Natural killer cell treated with Interleukin-12 subunit alpha and Interleukin-12 subunit beta and Interleukin-15 and Interleukin-18, amount 100 ng/mL, for 72 hours (primary cell): ENCODE measurements around the gene C8B. TPM values are rescaled to one million over a fixed set of nuclear protein-coding genes. Genes with fewer than 3 reads are reported as not detected.

ENCODE experiments used
- ATAC-seq, 2 donors: fragments of 150-1000 bp; cut with Tn5 transposase in 1 of 2; sonication (Bioruptor Pico), chemical (Tn5 transposase) in 1 of 2; 2 replicates each; pipeline ENCODE4 v1.10.0; 2021
- DNase-seq: peaks from one replicate; pipeline ENCODE4 v3.0.0; 2022; ENCODE audit warnings: low spot score
- H3K27ac Mint-ChIP-seq, 2 donors: 1 replicate in 1 of 2; 2 replicates in 1 of 2; pipeline ENCODE4 v1.8.0; 2022; ENCODE audit warnings: mixed read lengths in 2 of 2, mild to moderate bottlenecking in 1 of 2, moderate library complexity in 1 of 2
- H3K27me3 Mint-ChIP-seq, 2 donors: 1 replicate in 1 of 2; 2 replicates in 1 of 2; pipeline ENCODE4 v1.8.0; 2022; ENCODE audit warnings: mixed read lengths in 2 of 2
- H3K36me3 Mint-ChIP-seq: one replicate; pipeline ENCODE4 v1.8.0; 2022; ENCODE audit warnings: mixed read lengths
- H3K4me1 Mint-ChIP-seq, 2 donors: 1 replicate in 1 of 2; 2 replicates in 1 of 2; pipeline ENCODE4 v1.8.0; 2022; ENCODE audit warnings: low read depth in 2 of 2, mixed read lengths in 2 of 2, mild to moderate bottlenecking in 1 of 2
- H3K4me3 Mint-ChIP-seq: one replicate; pipeline ENCODE4 v1.8.0; 2022; ENCODE audit warnings: mixed read lengths
- H3K9me3 Mint-ChIP-seq: 2 replicates; pipeline ENCODE4 v1.8.0; 2022; ENCODE audit warnings: mixed read lengths
- total RNA-seq, 2 donors: library from RNA; stranded (reverse); gene quantifications; one replicate each; pipeline ENCODE4 v1.2.3, GENCODE V29; 2022

Gene C8B
- total RNA-seq, 2 donors from 2014 or later = 0.40 TPM; not detected in 1

DNA sequence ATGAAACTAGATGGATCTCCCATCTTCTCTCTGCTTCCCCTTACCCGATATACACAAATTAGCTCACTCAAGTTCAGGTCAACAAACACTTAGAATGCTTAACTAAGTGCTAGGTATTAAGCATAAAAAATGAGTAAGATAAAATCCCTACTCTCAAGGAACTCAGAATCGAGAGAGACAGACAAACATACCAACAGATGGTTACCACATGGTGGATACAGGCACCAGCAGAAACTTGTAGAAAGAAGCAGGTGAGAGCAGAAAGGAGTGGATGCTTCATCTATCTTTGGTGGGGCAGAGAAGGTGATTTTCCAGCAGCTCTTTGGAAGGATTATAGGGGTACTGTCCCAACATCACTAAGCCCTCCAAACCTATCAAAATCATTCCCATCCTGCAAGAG lies 32.2 kb downstream of the C8B start:
- no peak for ATAC-seq
- no peaks in the 10 kb centered on the region for H3K4me1 Mint-ChIP-seq
- no peak overlapping the region for H3K4me3 Mint-ChIP-seq
- peaks cover 15 to 32% of the 10 kb centered on the region in 2 donors for H3K27me3 Mint-ChIP-seq
- H3K36me3 Mint-ChIP-seq = no peaks in the 10 kb centered on the region
- DNase-seq = no peak
- peak overlapping the region in 1 of 2 donors; percentile 14 for H3K27ac Mint-ChIP-seq
- no peaks in the 10 kb centered on the region for H3K9me3 Mint-ChIP-seq

DNA sequence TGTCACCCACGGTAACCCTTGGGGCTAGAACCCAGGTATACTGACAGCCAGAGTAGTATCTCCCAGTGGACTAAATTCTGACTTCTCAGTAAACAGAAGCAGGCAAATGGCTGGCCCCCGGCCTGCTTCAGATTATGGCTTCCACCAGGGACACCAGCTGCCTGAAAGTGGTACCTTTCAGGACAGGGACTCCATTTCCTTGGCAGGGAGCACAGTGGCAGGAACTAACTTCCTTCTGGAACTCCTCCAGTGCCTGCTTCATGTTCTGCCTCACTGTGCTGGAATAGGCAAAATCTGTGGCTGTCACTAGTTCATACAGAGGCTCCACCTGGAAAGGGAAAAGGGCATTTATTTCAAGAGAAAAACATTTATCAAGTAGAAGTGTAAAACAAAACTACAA lies 32.7 kb downstream of the C8B start:
- H3K4me3 Mint-ChIP-seq = no peak overlapping the region
- H3K27ac Mint-ChIP-seq = peak overlapping the region in 1 of 2 donors; percentile 14
- no peaks in the 10 kb centered on the region for H3K4me1 Mint-ChIP-seq

DNA sequence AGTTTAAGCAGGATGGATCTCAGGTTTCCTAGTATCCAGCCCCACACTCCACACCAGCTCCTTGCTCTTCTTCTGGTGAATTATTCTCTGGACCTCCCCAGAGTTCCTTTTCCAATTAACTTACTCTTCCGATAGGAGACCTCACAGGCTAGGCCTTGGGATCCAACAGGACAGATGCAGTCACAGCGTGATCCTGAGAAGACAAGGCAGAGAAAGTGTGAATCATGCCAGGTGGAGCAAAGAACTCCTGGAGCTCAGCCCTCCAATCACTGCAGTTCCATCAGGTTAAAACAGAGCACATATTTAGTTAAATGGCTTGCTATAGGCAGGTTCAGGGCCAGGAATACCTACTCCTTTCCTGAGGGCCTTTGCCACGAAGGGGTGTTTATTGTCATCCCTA lies 34.1 kb downstream of the C8B start:
- Mint-ChIP-seq H3K27me3 (peaks cover 11 to 25% of the 10 kb centered on the region in 2 donors), H3K9me3 (no peaks in the 10 kb centered on the region), H3K4me1 (no peaks in the 10 kb centered on the region), H3K4me3 (no peak overlapping the region), H3K27ac (no peak overlapping the region), H3K36me3 (no peaks in the 10 kb centered on the region)
- ATAC-seq = no peak
- no peak for DNase-seq

More for the DNA sequence above, 32.7 kb downstream of the C8B start:
- no peaks in the 10 kb centered on the region for H3K36me3 Mint-ChIP-seq
- ATAC-seq = no peak
- H3K9me3 Mint-ChIP-seq = no peaks in the 10 kb centered on the region
- no peak for DNase-seq
- H3K27me3 Mint-ChIP-seq = peaks cover 14 to 30% of the 10 kb centered on the region in 2 donors

DNA sequence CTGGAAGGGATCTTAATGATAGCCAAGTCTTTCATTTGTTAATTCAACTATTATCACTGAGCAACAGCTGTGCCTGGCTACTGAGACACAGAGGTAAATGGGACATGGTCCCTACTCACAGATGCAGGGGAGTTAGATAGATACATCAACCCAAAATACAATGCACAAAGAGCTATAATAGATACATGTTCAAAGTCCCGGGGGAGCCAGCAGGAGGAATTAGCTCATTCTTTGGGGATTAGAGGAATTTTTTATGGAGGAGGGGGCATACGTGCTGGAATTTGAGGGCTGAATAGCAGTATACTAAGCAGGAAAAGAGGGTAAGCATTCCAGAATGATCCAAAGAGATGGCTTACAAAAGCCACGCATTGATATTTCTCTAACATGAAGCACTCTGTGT lies 34.6 kb downstream of the C8B start:
- no peaks in the 10 kb centered on the region for H3K9me3 Mint-ChIP-seq
- H3K4me3 Mint-ChIP-seq = no peak overlapping the region
- no peak for ATAC-seq
- H3K36me3 Mint-ChIP-seq = no peaks in the 10 kb centered on the region
- H3K27me3 Mint-ChIP-seq = peaks cover 11 to 29% of the 10 kb centered on the region in 2 donors
- no peaks in the 10 kb centered on the region for H3K4me1 Mint-ChIP-seq
- DNase-seq = no peak
- no peak overlapping the region for H3K27ac Mint-ChIP-seq

DNA sequence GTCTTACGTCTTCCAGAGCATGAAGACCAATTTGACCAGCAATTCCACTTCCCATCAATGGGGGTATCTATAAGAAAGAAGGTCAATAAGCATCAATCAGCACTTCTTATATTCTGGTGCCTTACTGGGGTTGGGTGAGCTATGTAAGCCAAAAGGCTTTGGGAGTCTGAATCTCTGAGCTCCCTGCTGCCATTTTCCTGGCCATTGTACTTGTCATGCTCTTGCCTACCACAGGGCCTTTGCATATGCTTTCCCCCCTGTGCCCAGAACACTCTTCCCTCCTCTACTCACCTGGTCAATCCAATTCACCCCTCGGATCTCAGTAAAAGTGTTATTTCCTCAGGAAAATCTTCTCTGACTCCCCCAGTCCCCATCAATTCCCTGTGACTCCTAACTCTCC lies 36.3 kb downstream of the C8B start:
- Mint-ChIP-seq H3K9me3 (no peaks in the 10 kb centered on the region), H3K27me3 (peaks cover 6 to 24% of the 10 kb centered on the region in 2 donors), H3K4me3 (no peak overlapping the region), H3K4me1 (no peaks in the 10 kb centered on the region), H3K27ac (peak overlapping the region in 1 of 2 donors; percentile 5), H3K36me3 (no peaks in the 10 kb centered on the region)
- no peak for ATAC-seq
- no peak for DNase-seq

DNA sequence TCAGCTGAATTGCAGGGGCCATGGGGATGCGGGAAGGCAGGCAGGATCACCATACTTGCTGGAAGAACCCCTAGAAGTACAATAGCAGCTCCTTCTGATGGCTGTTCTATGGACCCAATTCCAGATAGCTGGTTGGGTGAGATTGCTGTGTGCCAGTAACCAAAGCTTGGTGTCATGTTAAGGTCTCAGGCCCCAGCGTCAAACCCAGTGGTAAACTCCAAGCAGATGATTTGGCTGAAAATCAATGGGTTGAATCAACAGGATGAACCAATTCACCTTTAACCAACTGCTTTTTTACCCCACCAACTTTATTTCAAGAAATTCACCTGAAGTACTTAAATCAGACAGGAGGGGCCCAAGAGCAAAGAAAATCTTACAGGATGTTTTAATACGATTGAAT lies 37.8 kb downstream of the C8B start:
- ATAC-seq (no peak), DNase-seq (no peak)
- Mint-ChIP-seq H3K27ac (no peak overlapping the region), H3K36me3 (no peaks in the 10 kb centered on the region), H3K9me3 (no peaks in the 10 kb centered on the region), H3K27me3 (peaks cover 3 to 30% of the 10 kb centered on the region in 2 donors), H3K4me3 (no peak overlapping the region), H3K4me1 (peaks cover 0 to 3% of the 10 kb centered on the region in 2 donors)

DNA sequence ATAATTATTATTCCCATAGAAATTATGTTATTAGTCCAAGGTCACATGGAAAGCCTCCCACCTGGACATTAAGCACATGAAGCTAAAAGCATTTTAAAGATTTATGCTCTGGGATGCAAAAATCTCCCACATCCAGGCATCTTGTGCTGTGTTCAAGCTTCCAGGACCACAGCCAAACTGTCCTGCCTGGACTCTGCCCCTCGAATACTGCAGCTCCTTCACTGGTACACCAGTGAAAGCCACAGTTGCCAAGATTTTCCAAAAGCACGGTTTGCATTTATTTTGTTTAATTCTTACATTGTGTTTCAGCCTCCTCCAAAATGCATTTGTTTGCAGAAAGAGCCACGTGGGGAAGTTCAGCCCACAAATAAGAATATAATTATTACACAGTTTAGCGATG lies 38.6 kb downstream of the C8B start:
- no peak overlapping the region for H3K4me3 Mint-ChIP-seq
- ATAC-seq (no peak), DNase-seq (no peak)
- no peaks in the 10 kb centered on the region for H3K9me3 Mint-ChIP-seq
- peaks cover 3 to 30% of the 10 kb centered on the region in 2 donors for H3K27me3 Mint-ChIP-seq
- H3K27ac Mint-ChIP-seq = no peak overlapping the region
- no peaks in the 10 kb centered on the region for H3K36me3 Mint-ChIP-seq
- peaks cover 0 to 8% of the 10 kb centered on the region in 2 donors for H3K4me1 Mint-ChIP-seq

DNA sequence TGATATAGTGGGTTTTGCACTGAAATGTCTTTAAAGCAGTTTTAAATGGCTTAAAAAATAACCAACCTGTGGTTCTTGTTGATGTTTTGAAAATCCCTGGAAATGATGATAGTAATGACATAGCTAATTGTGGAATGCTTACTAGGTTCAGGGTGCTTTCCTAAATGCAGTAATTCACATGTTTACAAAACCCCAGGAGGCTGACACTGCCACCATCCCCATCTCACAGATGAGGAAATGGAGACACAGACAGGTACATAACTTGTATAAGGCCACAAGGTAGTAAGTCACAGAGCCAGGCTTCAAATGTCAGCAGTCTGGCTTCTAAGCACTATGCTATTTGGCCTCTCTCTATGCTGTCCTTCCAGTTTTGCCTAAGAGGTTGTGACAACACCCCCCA lies 40.6 kb downstream of the C8B start:
- H3K4me3 Mint-ChIP-seq = no peak overlapping the region
- ATAC-seq (no peak), DNase-seq (no peak)
- H3K27ac Mint-ChIP-seq = no peak overlapping the region
- H3K4me1 Mint-ChIP-seq = peaks cover 0 to 22% of the 10 kb centered on the region in 2 donors
- H3K36me3 Mint-ChIP-seq = no peaks in the 10 kb centered on the region
- no peaks in the 10 kb centered on the region for H3K9me3 Mint-ChIP-seq
- peaks cover under 1 to 21% of the 10 kb centered on the region in 2 donors for H3K27me3 Mint-ChIP-seq

DNA sequence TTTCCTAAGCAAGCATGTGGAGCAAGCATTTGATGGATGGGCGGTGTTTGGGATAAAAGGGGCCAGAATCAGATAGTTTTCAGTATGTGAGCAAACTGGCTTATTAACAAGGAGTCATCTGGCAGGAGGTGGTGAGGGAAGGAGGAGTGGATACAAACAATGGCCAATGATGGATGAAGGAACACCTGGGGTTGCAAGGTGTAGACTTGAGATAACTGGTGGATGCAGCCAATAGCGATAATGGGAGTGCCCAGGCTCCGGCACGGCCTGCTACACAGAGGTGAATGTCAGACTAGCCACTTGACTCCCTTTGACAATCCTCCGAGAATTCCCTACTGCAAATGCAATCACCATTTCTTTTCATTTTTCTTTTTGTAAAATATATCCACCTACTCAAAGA lies 41.7 kb downstream of the C8B start:
- Mint-ChIP-seq H3K27me3 (peaks cover 0 to 18% of the 10 kb centered on the region in 2 donors), H3K36me3 (no peaks in the 10 kb centered on the region), H3K9me3 (no peaks in the 10 kb centered on the region), H3K27ac (peak overlapping the region in 1 of 2 donors; percentile 12), H3K4me1 (peaks cover 0 to 22% of the 10 kb centered on the region in 2 donors), H3K4me3 (no peak overlapping the region)
- no peak for ATAC-seq
- DNase-seq = no peak

DNA sequence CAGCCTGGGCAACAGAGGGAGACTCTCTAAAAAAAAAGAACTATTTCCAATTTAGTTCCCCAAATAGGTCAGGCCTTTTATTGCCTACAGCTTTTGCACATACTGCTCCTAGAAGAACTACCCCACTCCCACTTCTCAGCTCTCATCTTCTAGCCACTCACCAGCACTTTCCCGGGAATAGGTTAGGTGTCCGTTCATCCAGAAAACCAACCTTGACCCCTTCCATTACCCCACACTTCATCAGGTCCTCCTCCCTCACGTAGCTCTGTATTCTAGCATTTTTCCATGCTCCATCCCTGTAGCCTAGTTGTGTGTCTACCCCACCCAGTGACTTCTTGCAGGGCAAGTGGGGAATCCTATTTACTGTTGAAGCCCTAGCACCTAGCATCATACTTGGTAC lies 42.6 kb downstream of the C8B start:
- Mint-ChIP-seq H3K4me1 (peaks cover 0 to 22% of the 10 kb centered on the region in 2 donors), H3K9me3 (no peaks in the 10 kb centered on the region), H3K27me3 (peaks cover 0 to 12% of the 10 kb centered on the region in 2 donors), H3K36me3 (no peaks in the 10 kb centered on the region), H3K4me3 (no peak overlapping the region), H3K27ac (no peak overlapping the region)
- ATAC-seq = no peak
- no peak for DNase-seq

DNA sequence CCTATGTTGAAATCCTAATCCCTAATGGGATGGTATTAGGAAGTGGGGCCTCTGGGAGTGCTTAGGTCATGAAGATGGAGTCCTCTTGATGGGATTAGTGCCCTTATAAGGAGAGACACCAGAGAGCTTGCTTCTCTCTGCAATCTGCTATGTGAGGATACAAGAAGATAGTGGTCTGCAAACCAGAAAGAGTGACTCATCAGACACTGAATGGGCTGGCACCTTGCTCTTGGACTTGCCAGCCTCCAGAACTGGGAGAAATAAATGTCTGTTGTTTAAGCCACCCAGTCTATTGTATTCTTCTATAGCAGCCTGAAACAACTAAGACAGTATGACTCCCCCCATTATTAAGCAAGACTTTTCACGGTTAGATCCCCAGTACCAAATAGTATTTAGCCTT lies 43.3 kb downstream of the C8B start:
- Mint-ChIP-seq H3K27me3 (peaks cover 0 to 12% of the 10 kb centered on the region in 2 donors), H3K4me3 (no peak overlapping the region), H3K36me3 (no peaks in the 10 kb centered on the region), H3K9me3 (no peaks in the 10 kb centered on the region), H3K4me1 (peaks cover 0 to 22% of the 10 kb centered on the region in 2 donors), H3K27ac (no peak overlapping the region)
- ATAC-seq (no peak), DNase-seq (no peak)

DNA sequence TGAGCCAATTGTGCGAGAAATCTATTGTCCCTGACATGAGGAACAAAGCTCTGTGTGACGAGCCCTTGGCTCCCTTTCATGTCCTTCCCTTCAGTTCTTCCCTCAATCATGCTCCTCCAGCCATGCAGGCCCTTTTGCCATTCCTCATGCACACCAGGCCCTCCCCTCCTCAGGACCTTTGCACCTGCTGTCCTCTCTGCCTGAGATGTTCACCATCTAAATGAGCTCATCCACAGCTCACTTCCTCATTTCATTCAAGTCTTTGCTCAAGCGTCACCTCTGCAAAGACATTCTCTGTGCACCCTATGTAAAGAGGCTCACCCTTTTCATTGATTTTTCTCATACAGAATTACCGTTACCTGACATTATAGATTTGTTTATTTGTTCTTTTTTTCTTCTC lies 43.7 kb downstream of the C8B start:
- H3K27me3 Mint-ChIP-seq = peaks cover 0 to 15% of the 10 kb centered on the region in 2 donors
- DNase-seq = no peak
- H3K36me3 Mint-ChIP-seq = no peaks in the 10 kb centered on the region
- peaks cover 0 to 23% of the 10 kb centered on the region in 2 donors for H3K4me1 Mint-ChIP-seq
- no peak overlapping the region for H3K27ac Mint-ChIP-seq
- no peaks in the 10 kb centered on the region for H3K9me3 Mint-ChIP-seq
- no peak overlapping the region for H3K4me3 Mint-ChIP-seq
- no peak for ATAC-seq

DNA sequence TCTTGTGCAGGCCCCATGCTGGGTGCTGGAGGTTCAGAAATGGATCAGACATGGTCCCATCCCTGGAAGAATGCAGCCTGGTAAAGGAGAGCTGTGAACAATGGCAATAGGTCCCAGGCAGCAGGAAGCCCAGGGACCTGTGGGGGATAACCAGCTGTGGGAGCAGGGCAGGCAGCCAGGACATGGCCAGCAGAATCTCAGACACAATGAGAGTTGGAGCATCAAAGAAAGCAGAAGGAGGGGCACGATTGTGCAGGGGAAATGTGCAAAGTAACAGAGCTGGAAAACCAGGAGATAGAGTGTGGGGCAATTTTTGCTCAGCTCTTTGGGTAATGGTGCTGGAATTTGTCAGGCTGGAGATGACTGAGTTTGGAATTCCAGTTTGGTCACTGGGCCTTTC lies 44.3 kb downstream of the C8B start:
- H3K27me3 Mint-ChIP-seq = peaks cover 0 to 15% of the 10 kb centered on the region in 2 donors
- H3K4me1 Mint-ChIP-seq = peaks cover 0 to 25% of the 10 kb centered on the region in 2 donors
- H3K9me3 Mint-ChIP-seq = no peaks in the 10 kb centered on the region
- no peak for ATAC-seq
- no peaks in the 10 kb centered on the region for H3K36me3 Mint-ChIP-seq
- DNase-seq = no peak
- H3K4me3 Mint-ChIP-seq = no peak overlapping the region
- peak overlapping the region in 1 of 2 donors; percentile 16 for H3K27ac Mint-ChIP-seq

DNA sequence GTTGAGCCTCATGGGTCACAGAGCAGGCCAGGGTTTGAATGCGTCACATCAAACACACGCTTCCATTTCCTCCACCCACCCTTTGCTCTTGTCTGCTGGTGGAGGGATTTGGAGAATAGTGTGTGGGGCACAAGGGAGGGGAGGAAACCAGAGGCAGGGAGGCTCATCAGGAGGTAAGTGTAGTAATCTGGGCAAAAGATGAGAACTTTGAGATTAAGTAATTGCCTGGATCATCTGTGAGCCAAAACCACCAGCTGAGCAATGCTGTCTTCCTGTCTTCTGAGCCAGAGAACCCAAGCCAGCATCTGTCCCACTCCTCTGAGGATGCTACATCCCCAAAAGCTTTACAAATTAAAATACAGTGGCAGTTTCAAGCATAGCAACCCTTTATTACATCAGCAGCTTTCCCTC lies 45.2 kb downstream of the C8B start:
- no peak for DNase-seq
- H3K36me3 Mint-ChIP-seq = no peaks in the 10 kb centered on the region
- peaks cover 0 to 14% of the 10 kb centered on the region in 2 donors for H3K27me3 Mint-ChIP-seq
- peak in 1 of 2 donors; percentile 64 for ATAC-seq
- peak overlapping the region in 1 of 2 donors; percentile 16 for H3K27ac Mint-ChIP-seq
- no peak overlapping the region for H3K4me3 Mint-ChIP-seq
- H3K9me3 Mint-ChIP-seq = no peaks in the 10 kb centered on the region
- peaks cover 0 to 28% of the 10 kb centered on the region in 2 donors for H3K4me1 Mint-ChIP-seq

DNA sequence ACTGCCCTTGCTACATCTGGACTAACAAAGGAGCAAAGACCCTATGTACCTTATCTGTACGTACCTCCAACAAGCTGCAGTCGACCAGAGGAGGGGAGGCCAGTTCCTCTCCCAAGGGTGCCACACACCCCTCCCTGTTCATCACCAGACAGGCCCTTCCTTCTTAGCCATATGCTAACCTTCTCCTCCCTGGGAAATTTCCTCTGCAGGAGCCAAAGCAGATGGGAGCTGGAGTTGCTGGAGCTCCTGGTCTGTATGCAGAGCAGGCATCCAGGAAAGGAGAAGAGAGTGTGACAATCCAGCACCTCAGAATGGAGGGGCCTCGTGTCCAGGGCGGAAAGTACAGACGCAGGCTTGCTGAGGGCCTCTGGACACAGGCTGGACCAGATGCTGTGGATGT lies 48.5 kb downstream of the C8B start:
- peak overlapping the region in 1 of 2 donors; percentile 61 for H3K27ac Mint-ChIP-seq
- H3K27me3 Mint-ChIP-seq = peaks cover 0 to 31% of the 10 kb centered on the region in 2 donors
- no peak overlapping the region for H3K4me3 Mint-ChIP-seq
- H3K36me3 Mint-ChIP-seq = peaks cover 8% of the 10 kb centered on the region
- ATAC-seq = no peak
- H3K9me3 Mint-ChIP-seq = peaks cover 6% of the 10 kb centered on the region
- peaks cover 0 to 24% of the 10 kb centered on the region in 2 donors for H3K4me1 Mint-ChIP-seq
- no peak for DNase-seq
